H1 (cell line): ENCODE data around the gene GALNTL6. TPM values are rescaled to one million over a fixed set of nuclear protein-coding genes. Genes with fewer than 3 reads are reported as not detected.

Experiments used
- CTCF ChIA-PET: fragments of 300-600 bp; sonication (Branson Sonifier 250); formaldehyde crosslinking; loops from one replicate; lab custom pipeline; 2021; ENCODE audit not compliant: partially characterized antibody; lab: Charles Lee
- POLR2A ChIA-PET: fragments of 300-600 bp; sonication (Branson Sonifier 250); formaldehyde crosslinking; loops from one replicate; lab custom pipeline; 2021; ENCODE audit warnings: inconsistent platforms; ENCODE audit not compliant: partially characterized antibody; lab: Charles Lee
- DNase-seq, 2 experiments: peaks; one replicate each; pipeline versions ENCODE4 v3.0.0 to v3.0.0-alpha.2; 2010 to 2022; ENCODE audit warnings: low spot score in 2 of 2, low read depth in 1 of 2, mixed read lengths in 1 of 2
- FAIRE-seq: peaks from 2 replicates; lab custom pipeline; 2011; peaks lifted over from hg19 to GRCh38; lab: Jason Lieb, UNC
- H2AFZ ChIP-seq: 2 replicates; pipeline ENCODE4 v1.8.1; 2012; ENCODE audit warnings: low read length, inconsistent platforms
- H2AK5ac ChIP-seq: 2 replicates; pipeline ENCODE4 v1.6.1; 2013; ENCODE audit warnings: low read depth, low read length
- H2BK120ac ChIP-seq: replicated peaks from 2 replicates; pipeline ENCODE3; 2013; ENCODE audit warnings: low read depth, low read length, inconsistent platforms
- H2BK12ac ChIP-seq: 2 replicates; pipeline ENCODE4 v1.6.1; 2013; ENCODE audit warnings: low read depth, low read length
- H2BK15ac ChIP-seq: 2 replicates; pipeline ENCODE4 v1.6.1; 2013; ENCODE audit warnings: low read length
- H2BK20ac ChIP-seq: 2 replicates; pipeline ENCODE4 v1.6.1; 2013; ENCODE audit warnings: low read length
- H2BK5ac ChIP-seq: 2 replicates; pipeline ENCODE4 v1.6.1; 2013; ENCODE audit warnings: low read depth, low read length
- H3K14ac ChIP-seq: 2 replicates; pipeline ENCODE4 v1.6.1; 2013; ENCODE audit warnings: inconsistent platforms; ENCODE audit not compliant: insufficient read length
- H3K18ac ChIP-seq: 2 replicates; pipeline ENCODE4 v1.6.1; 2013; ENCODE audit warnings: low read length; ENCODE audit errors: extremely low read depth
- H3K23ac ChIP-seq: 2 replicates; pipeline ENCODE4 v1.6.1; 2013; ENCODE audit warnings: inconsistent platforms; ENCODE audit not compliant: insufficient read length
- H3K23me2 ChIP-seq: 2 replicates; pipeline ENCODE4 v1.6.1; 2013; ENCODE audit warnings: low read depth, low read length
- H3K27ac ChIP-seq: 2 replicates; pipeline ENCODE4 v1.6.1; 2011; ENCODE audit warnings: low read depth, low read length, inconsistent platforms
- H3K27me3 ChIP-seq, 4 experiments: replicated peaks in 1 of 4; 1 replicate in 1 of 4; 2 replicates in 3 of 4; pipeline versions ENCODE4 v1.6.1 to v1.8.1; 2011 to 2013; ENCODE audit warnings: low read length in 3 of 4, mild to moderate bottlenecking in 3 of 4, inconsistent platforms in 2 of 4, mixed read lengths in 2 of 4, moderate library complexity in 1 of 4; ENCODE audit not compliant: control insufficient read depth in 3 of 4, insufficient read depth in 3 of 4; ENCODE audit errors: extremely low read depth in 1 of 4
- H3K36me3 ChIP-seq, 4 experiments: 2 replicates each; pipeline versions ENCODE4 v1.6.1 to v1.8.1; 2011 to 2013; ENCODE audit warnings: mild to moderate bottlenecking in 4 of 4, low read length in 3 of 4, moderate library complexity in 2 of 4, control low read depth in 1 of 4, inconsistent platforms in 1 of 4; ENCODE audit not compliant: insufficient read depth in 4 of 4, control insufficient read depth in 2 of 4
- H3K4ac ChIP-seq: replicated peaks from 2 replicates; pipeline ENCODE3; 2013; ENCODE audit warnings: low read length, low read depth, mixed read lengths, inconsistent platforms; ENCODE audit not compliant: insufficient read length
- H3K4me1 ChIP-seq, 4 experiments: replicated peaks in 1 of 4; 1 replicate in 1 of 4; 2 replicates in 3 of 4; pipeline versions ENCODE4 v1.6.1 to v1.8.1; 2011 to 2013; ENCODE audit warnings: low read length in 3 of 4, inconsistent platforms in 2 of 4, mixed read lengths in 1 of 4; ENCODE audit not compliant: insufficient read depth in 4 of 4, control insufficient read depth in 3 of 4
- H3K4me2 ChIP-seq, 2 experiments: 2 replicates each; pipeline versions ENCODE4 v1.6.1 to v1.8.1; 2011 to 2013; ENCODE audit warnings: low read depth in 2 of 2, low read length in 2 of 2, control low read depth in 1 of 2, inconsistent platforms in 1 of 2, mild to moderate bottlenecking in 1 of 2; ENCODE audit not compliant: insufficient read depth in 1 of 2
- H3K4me3 ChIP-seq, 4 experiments: fragments of 200-600, 300-600 bp in 1 of 4; sonication (generic), shearing (Covaris generic), sonication (Bioruptor Twin) in 1 of 4; 2 replicates each; pipeline versions ENCODE4 v1.5.1 to v1.8.1; 2011 to 2016; ENCODE audit warnings: low read length in 4 of 4, low read depth in 3 of 4, control low read depth in 2 of 4, inconsistent platforms in 2 of 4, mild to moderate bottlenecking in 2 of 4, mixed read lengths in 1 of 4, moderate library complexity in 1 of 4; ENCODE audit not compliant: insufficient read depth in 2 of 4; ENCODE audit errors: extremely low read depth in 1 of 4
- H3K56ac ChIP-seq: replicated peaks from 2 replicates; pipeline ENCODE3; 2013; ENCODE audit warnings: low read depth, mild to moderate bottlenecking, mixed read lengths, low read length, inconsistent platforms; ENCODE audit not compliant: insufficient read length
- H3K79me1 ChIP-seq: 2 replicates; pipeline ENCODE4 v1.6.1; 2013; ENCODE audit warnings: low read depth, low read length, control low read depth
- H3K79me2 ChIP-seq, 2 experiments: 2 replicates each; pipeline versions ENCODE4 v1.6.1 to v1.8.1; 2012 to 2013; ENCODE audit warnings: low read length in 2 of 2, mild to moderate bottlenecking in 2 of 2, inconsistent platforms in 1 of 2; ENCODE audit not compliant: insufficient read depth in 2 of 2, control insufficient read depth in 1 of 2
- H3K9ac ChIP-seq, 4 experiments: replicated peaks in 1 of 4; 1 replicate in 1 of 4; 2 replicates in 3 of 4; pipeline versions ENCODE4 v1.6.1 to v1.8.1; 2011 to 2013; ENCODE audit warnings: low read depth in 3 of 4, low read length in 3 of 4, control low read depth in 2 of 4, mild to moderate bottlenecking in 2 of 4, moderate library complexity in 2 of 4, inconsistent platforms in 1 of 4; ENCODE audit errors: extremely low read depth in 1 of 4
- H3K9me3 ChIP-seq, 2 experiments: 2 replicates each; pipeline versions ENCODE4 v1.6.1 to v1.8.1; 2012 to 2013; ENCODE audit warnings: mild to moderate bottlenecking in 2 of 2, moderate library complexity in 2 of 2, control low read depth in 1 of 2, inconsistent platforms in 1 of 2, low read depth in 1 of 2, low read length in 1 of 2, mixed read lengths in 1 of 2; ENCODE audit not compliant: insufficient read depth in 2 of 2
- H4K20me1 ChIP-seq, 2 experiments: replicated peaks in 1 of 2; 2 replicates each; pipeline versions ENCODE3 to v1.8.1; 2011 to 2013; ENCODE audit warnings: inconsistent platforms in 2 of 2, low read length in 2 of 2, mild to moderate bottlenecking in 1 of 2; ENCODE audit not compliant: insufficient read depth in 2 of 2, control insufficient read depth in 1 of 2
- H4K5ac ChIP-seq: 2 replicates; pipeline ENCODE4 v1.6.1; 2013; ENCODE audit warnings: low read length, low read depth, mixed read lengths, inconsistent platforms; ENCODE audit not compliant: insufficient read length
- H4K8ac ChIP-seq: 2 replicates; pipeline ENCODE4 v1.8.0; 2013; ENCODE audit warnings: mild to moderate bottlenecking, moderate library complexity, low read length, inconsistent platforms; ENCODE audit not compliant: insufficient read depth; ENCODE audit errors: extremely low read depth
- H4K91ac ChIP-seq: replicated peaks from 2 replicates; pipeline ENCODE3; 2013; ENCODE audit warnings: low read length, mixed read lengths, inconsistent platforms; ENCODE audit not compliant: insufficient read length
- ASH2L ChIP-seq: fragments of 200-600, 300-600 bp; sonication (generic); IDR thresholded peaks from one replicate; pipeline ENCODE4 v1.7.1; 2017; ENCODE audit warnings: low read length
- ATF2 ChIP-seq: IDR thresholded peaks from 2 replicates; pipeline ENCODE4 v1.6.1; 2012; ENCODE audit warnings: low read length, inconsistent platforms
- BRCA1 ChIP-seq: IDR thresholded peaks from 2 replicates; pipeline ENCODE4 v1.6.1; 2012; ENCODE audit warnings: low read depth, low read length, improper control_type of control experiment
- E2F6 ChIP-seq: IDR thresholded peaks from 2 replicates; pipeline ENCODE4 v1.6.1; 2012; ENCODE audit warnings: inconsistent platforms
- JUND ChIP-seq: IDR thresholded peaks from 2 replicates; pipeline ENCODE4 v1.6.1; 2011; ENCODE audit warnings: mild to moderate bottlenecking, improper control_type of control experiment, low read length
- NRF1 ChIP-seq: IDR thresholded peaks from 2 replicates; pipeline ENCODE4 v1.6.1; 2011; ENCODE audit warnings: mild to moderate bottlenecking, low read depth, low read length, improper control_type of control experiment
- POLR2AphosphoS5 ChIP-seq: IDR thresholded peaks from 2 replicates; pipeline ENCODE4 v1.6.1; 2011; ENCODE audit warnings: low read depth, low read length
- TAF7 ChIP-seq: optimal IDR thresholded peaks from 2 replicates; pipeline ENCODE3; 2011; ENCODE audit warnings: low read depth, mild to moderate bottlenecking, inconsistent platforms, low read length, moderate library complexity, borderline replicate concordance
- WGBS, 2 experiments: shearing (Covaris generic) in 1 of 2; methylation state at CpG; one replicate each; pipeline versions ENCODE4 v1.1.6 to v1.1.7; 2013 to 2015; ENCODE audit warnings: low lambda C conversion rate in 2 of 2, mixed read lengths in 2 of 2, inconsistent platforms in 1 of 2, low coverage in 1 of 2, missing lambda C conversion rate in 1 of 2; ENCODE audit not compliant: insufficient replicate concordance in 2 of 2, insufficient coverage in 1 of 2, insufficient read length in 1 of 2; ENCODE audit errors: extremely low coverage in 1 of 2, missing lambda C conversion rate in 1 of 2; 5-methylcytosine and 5-hydroxymethylcytosine counted together
- polyA plus RNA-seq, 7 experiments: library from polyadenylated mRNA; depleted of rRNA in 3 of 7; stranded (reverse) in 5 of 7; unstranded in 2 of 7; fragments of >200 nt in 5 of 7; fragments of 200-250 nt in 2 of 7; gene quantifications; 1 replicate in 5 of 7; 2 replicates in 1 of 7; 4 replicates in 1 of 7; pipeline versions ENCODE4 v1.2.1 to v1.2.3, GENCODE V29; 2011 to 2013; ENCODE audit warnings: missing spikeins in 2 of 7, mixed read lengths in 2 of 7
- total RNA-seq: library from RNA; stranded (reverse); fragmentation: NEBNext Ultra II Directional; extraction: Animal tissue kit (Norgen Biotek cat#: 25700); gene quantifications from 2 replicates; pipeline ENCODE4 v1.2.1, GENCODE V29; 2021

The GALNTL6 gene
- total and polyA plus RNA-seq, 2 of the 8 experiments (the other 6 are each of a cell fraction or from before 2014, with no cell fraction given): 0.03 to 0.32 TPM

- Histone ChIP-seq H2BK120ac (no peak overlapping the region), H4K20me1 (no peaks in the 10 kb centered on the region), H3K79me1 (no peaks in the 10 kb centered on the region), H3K23ac (no peak overlapping the region), H3K27me3 (no peaks in the 10 kb centered on the region), H4K5ac (no peak overlapping the region), H3K4me1 (no peaks in the 10 kb centered on the region), H2AFZ (no peak overlapping the region), H2BK5ac (no peak overlapping the region), H3K27ac (no peak overlapping the region), H3K36me3 (no peaks in the 10 kb centered on the region), H3K14ac (no peak overlapping the region), H3K4ac (no peak overlapping the region), H2BK20ac (no peak overlapping the region), H2BK15ac (no peak overlapping the region), H2AK5ac (no peak overlapping the region), H3K79me2 (no peaks in the 10 kb centered on the region), H3K4me3 (no peak overlapping the region), H3K56ac (no peak overlapping the region), H3K4me2 (no peak overlapping the region), H3K18ac (no peak overlapping the region), H2BK12ac (no peak overlapping the region), H3K9ac (no peak overlapping the region), H3K23me2 (no peaks in the 10 kb centered on the region), H3K9me3 (no peaks in the 10 kb centered on the region), H4K8ac (no peak overlapping the region), H4K91ac (no peak overlapping the region)
- POLR2A ChIA-PET: no interaction called here
- FAIRE-seq (no peak), DNase-seq (no peak)
- no peak for TF ChIP-seq TAF7
- no peak for TF ChIP-seq BRCA1
- no peak for TF ChIP-seq ATF2
- TF ChIP-seq NRF1: no peak
- TF ChIP-seq E2F6: no peak
- TF ChIP-seq JUND: no peak
- no peak for TF ChIP-seq ASH2L
- no peak for TF ChIP-seq POLR2AphosphoS5
- CTCF ChIA-PET: no interaction called here
- 100% methylated on average over 1 of the region's 1 CpG; no CpG with 5 or more reads in 1 of the 2 experiments for WGBS, 2 experiments
These were observed 492.5 kb downstream of the GALNTL6 start for GRCh38 chr4:172305698-172306097.
